Epithelial cell of esophagus (primary cell): Measurements from ENCODE around the gene LARP1.
"Not testable (repeated sequence)": the region's sequence is repeated elsewhere in the genome, so short reads cannot be mapped to it uniquely, and the experiment has no call there.

Source experiments
- DNase-seq: peaks from one replicate; pipeline ENCODE4 v3.0.0; 2010; ENCODE audit warnings: low read depth
- H3K4me3 ChIP-seq: 2 replicates; pipeline ENCODE4 v1.5.1; 2011; ENCODE audit warnings: mild to moderate bottlenecking, low read length, control low read depth
- CTCF ChIP-seq: IDR thresholded peaks from 2 replicates; pipeline ENCODE4 v1.5.1; 2011; ENCODE audit warnings: low read depth, mild to moderate bottlenecking, low read length, control low read depth, inconsistent platforms; ENCODE audit not compliant: insufficient read depth; ENCODE audit errors: missing control alignments

Gene LARP1

GRCh38 chr5:154816891-154817492 lies 61.8 kb downstream of the LARP1 start:
- no peak for TF ChIP-seq CTCF
- H3K4me3 ChIP-seq, result no peak overlapping the region
- DNase-seq, result no peak

GRCh38 chr5:154817815-154818214 lies 62.6 kb downstream of the LARP1 start:
- no peak overlapping the region for H3K4me3 ChIP-seq
- TF ChIP-seq CTCF, result no peak
- DNase-seq, result no peak

GRCh38 chr5:154818471-154819116 lies 63.4 kb downstream of the LARP1 start:
- DNase-seq, result no peak
- no peak for TF ChIP-seq CTCF
- H3K4me3 ChIP-seq, result no peak overlapping the region

- H3K4me3 ChIP-seq, result no peak overlapping the region
- no peak for TF ChIP-seq CTCF
- no peak for DNase-seq
These were observed 64.4 kb downstream of the LARP1 start for GRCh38 chr5:154819546-154819945.

GRCh38 chr5:154820383-154820782 lies 65.2 kb downstream of the LARP1 start:
- no peak for DNase-seq
- H3K4me3 ChIP-seq, result no peak overlapping the region
- TF ChIP-seq CTCF, result no peak

- DNase-seq, H3K4me3 ChIP-seq: not testable (repeated sequence)
These were observed 67.7 kb downstream of the LARP1 start for GRCh38 chr5:154822896-154823295.

- no peak for TF ChIP-seq CTCF
- H3K4me3 ChIP-seq, result no peak overlapping the region
- DNase-seq, result peak; percentile 30
These were observed 68.4 kb downstream of the LARP1 start for GRCh38 chr5:154823605-154824004.
